Adrenal gland (tissue), 12 donors: Measurements from ENCODE around the gene TRIB2. TPM values are rescaled to one million over a fixed set of nuclear protein-coding genes. Genes with fewer than 3 reads are reported as not detected.
"Not testable (repeated sequence)": the region's sequence is repeated elsewhere in the genome, so short reads cannot be mapped to it uniquely, and the experiment has no call there.

Source experiments
- DNase-seq, 7 donors: peaks; one replicate each; pipeline ENCODE4 v3.0.0-alpha.2; 2019 to 2020
- H3K27ac ChIP-seq, 5 donors: fragments of 200-600 bp; sonication (generic) in 4 of 5; 1 replicate in 3 of 5; 2 replicates in 2 of 5; pipeline versions ENCODE4 v1.5.1 to v1.8.0; 2016 to 2020; ENCODE audit warnings: mild to moderate bottlenecking in 1 of 5
- H3K27me3 ChIP-seq: fragments of 200-600 bp; 2 replicates; pipeline ENCODE4 v1.8.0; 2021
- H3K36me3 ChIP-seq, 2 donors: fragments of 200-600 bp; replicated peaks in 1 of 2; 1 replicate in 1 of 2; 2 replicates in 1 of 2; pipeline versions ENCODE4 v1.5.1 to v1.8.0; 2018 to 2022
- H3K4me1 ChIP-seq, 2 donors: fragments of 200-600 bp; replicated peaks in 1 of 2; 1 replicate in 1 of 2; 2 replicates in 1 of 2; pipeline versions ENCODE4 v1.5.1 to v1.8.0; 2018 to 2021
- H3K4me3 ChIP-seq, 4 donors: fragments of 200-600 bp; sonication (generic) in 3 of 4; one replicate each; pipeline ENCODE4 v1.5.1; 2016 to 2018
- H3K9me3 ChIP-seq, 3 donors: fragments of 200-600 bp; sonication (generic) in 1 of 3; replicated peaks in 1 of 3; 1 replicate in 2 of 3; 2 replicates in 1 of 3; pipeline versions ENCODE4 v1.5.1 to v1.8.0; 2016 to 2021
- CTCF ChIP-seq, 6 experiments: fragments of 450-650 bp in 4 of 6; fragments of 200-600 bp in 2 of 6; sonication (generic) in 1 of 6; IDR thresholded peaks; 1 replicate in 5 of 6; 2 replicates in 1 of 6; pipeline versions ENCODE4 v1.5.1 to v1.8.0; 2016 to 2021; ENCODE audit warnings: antibody characterized with exemption in 6 of 6, mild to moderate bottlenecking in 2 of 6, moderate library complexity in 1 of 6
- POLR2A ChIP-seq, 2 donors: fragments of 450-650 bp; IDR thresholded peaks; one replicate each; pipeline ENCODE4 v1.6.1; 2017; ENCODE audit warnings: antibody characterized with exemption in 2 of 2, mild to moderate bottlenecking in 2 of 2, moderate library complexity in 1 of 2
- WGBS, 4 donors: extraction: QIAGEN DNeasy Blood & Tissue Kit in 2 of 4; methylation state at CpG; one replicate each; pipeline versions ENCODE4 v1.1.5 to v1.1.7; 2013 to 2017; 5-methylcytosine and 5-hydroxymethylcytosine counted together
- intact Hi-C, 2 donors: fragments of 100-400 bp; cut with DNase I; formaldehyde crosslinking; loops; one replicate each; pipeline versions ENCODE4 v1.14.1 to v1.15.0; 2022 to 2023
- polyA plus RNA-seq, 3 donors: library from polyadenylated mRNA; stranded (reverse); fragments of 200-250 nt in 2 of 3; fragments of 350-450 nt in 1 of 3; fragmentation: Illumina TruSeq in 1 of 3; extraction: RNeasy Lipid Tissue Mini Kit (QIAGEN cat#74804) in 1 of 3; gene quantifications; one replicate each; pipeline ENCODE4 v1.2.3, GENCODE V29; 2013 to 2014
- total RNA-seq, 9 donors: library from RNA; depleted of rRNA in 4 of 9; stranded (reverse); fragments of >200 nt in 4 of 9; fragments of 120-200 nt in 1 of 9; fragmentation: NEBNext Ultra II Directional in 1 of 9; extraction: Animal tissue kit (Norgen Biotek cat#: 25700) in 1 of 9; gene quantifications; one replicate each; pipeline versions ENCODE4 v1.1.0 to v1.2.4, GENCODE V29; 2013 to 2023
- donor health status: healthy with polysubstance abuse.
- donor health status: Bipolar disorder and iron deficiency.
- donor health status: DM: yes; HTN: yes; CAD: no.
- donor health status: DM: no; HTN: no; CAD: no.
- donor health status: DM: no; HTN: no; CAD: no.
- donor health status: DM: yes; HTN: yes; CAD: no.

TRIB2 gene
- total and polyA plus RNA-seq, 12 donors: 35.5 to 263 (median 112) TPM

GRCh38 chr2:12678186-12678585 is 38.5 kb upstream of the TRIB2 start:
- Histone ChIP-seq H3K4me1 (peaks cover 7 to 9% of the 10 kb centered on the region in 2 donors), H3K36me3 (no peaks in the 10 kb centered on the region), H3K27me3 (no peaks in the 10 kb centered on the region), H3K27ac (no peak overlapping the region), H3K9me3 (no peaks in the 10 kb centered on the region), H3K4me3 (no peak overlapping the region)
- DNase-seq: no peak
- TF ChIP-seq POLR2A (IDR thresholded peaks at IDR 0.05) (no peak), CTCF (IDR thresholded peaks at IDR 0.05) (no peak)
- WGBS, 4 donors: 90 to 95% (median 91%) methylated on average over 2 of the region's 2 CpGs
- intact Hi-C loops: no loop called here

- TF ChIP-seq POLR2A (IDR thresholded peaks at IDR 0.05) (no peak), CTCF (IDR thresholded peaks at IDR 0.05) (no peak)
- H3K27me3 ChIP-seq: no peaks in the 10 kb centered on the region
- H3K27ac ChIP-seq: no peak overlapping the region
- no peaks in the 10 kb centered on the region for H3K9me3 ChIP-seq
- WGBS, 4 donors: 93 to 98% (median 95%) methylated on average over 5 of the region's 5 CpGs
- peaks cover 12% of the 10 kb centered on the region in 2 donors for H3K4me1 ChIP-seq
- no peak for DNase-seq
- intact Hi-C loops: no loop called here
- H3K4me3 ChIP-seq: no peak overlapping the region
- H3K36me3 ChIP-seq: no peaks in the 10 kb centered on the region
These were observed 37.1 kb upstream of the TRIB2 start for GRCh38 chr2:12679550-12680072.

GRCh38 chr2:12680115-12680514 is 36.6 kb upstream of the TRIB2 start:
- H3K27ac ChIP-seq, H3K4me3 ChIP-seq, H3K36me3 ChIP-seq, H3K9me3 ChIP-seq, H3K27me3 ChIP-seq, intact Hi-C loops, DNase-seq: not testable (repeated sequence)
- WGBS, 4 donors: 0 to 84% (median 66%) methylated on average over 1 of the region's 1 CpG
- peaks cover 7 to 12% of the 10 kb centered on the region in 2 donors for H3K4me1 ChIP-seq

GRCh38 chr2:12682017-12682416 is 34.7 kb upstream of the TRIB2 start:
- WGBS, 4 donors: 91 to 93% (median 92%) methylated on average over 5 of the region's 5 CpGs
- Histone ChIP-seq H3K9me3 (no peaks in the 10 kb centered on the region), H3K36me3 (no peaks in the 10 kb centered on the region), H3K27ac (no peak overlapping the region), H3K27me3 (no peaks in the 10 kb centered on the region), H3K4me3 (no peak overlapping the region), H3K4me1 (peaks cover 13 to 22% of the 10 kb centered on the region in 2 donors)
- no peak for TF ChIP-seq POLR2A (IDR thresholded peaks at IDR 0.05)
- no peak for TF ChIP-seq CTCF (IDR thresholded peaks at IDR 0.05)
- intact Hi-C loops: no loop called here
- DNase-seq: no peak

- Histone ChIP-seq H3K9me3 (no peaks in the 10 kb centered on the region), H3K27ac (no peak overlapping the region), H3K27me3 (no peaks in the 10 kb centered on the region), H3K36me3 (no peaks in the 10 kb centered on the region), H3K4me3 (no peak overlapping the region), H3K4me1 (peaks cover 13 to 22% of the 10 kb centered on the region in 2 donors)
- 94 to 96% (median 95%) methylated on average over 6 of the region's 6 CpGs for WGBS, 4 donors
- DNase-seq: no peak
- intact Hi-C loops: no loop called here
- no peak for TF ChIP-seq CTCF (IDR thresholded peaks at IDR 0.05)
- TF ChIP-seq POLR2A (IDR thresholded peaks at IDR 0.05): no peak
These were observed 33.2 kb upstream of the TRIB2 start for GRCh38 chr2:12683457-12684100.
